ENCODE results near the gene PRAMEF18. TPM values are rescaled to one million over a fixed set of nuclear protein-coding genes. Genes with fewer than 3 reads are reported as not detected.
"Not testable (repeated sequence)": the region's sequence is repeated elsewhere in the genome, so short reads cannot be mapped to it uniquely, and the experiment has no call there.

The PRAMEF18 gene
- total RNA-seq, 2 experiments from 2014 or later = not detected

GRCh38 chr1:13227271-13228055, 1.5 kb upstream of the PRAMEF18 start:
- not testable (repeated sequence) for H3K27ac Mint-ChIP-seq, H3K4me1 Mint-ChIP-seq, H3K27me3 Mint-ChIP-seq, H3K4me3 Mint-ChIP-seq, H3K36me3 Mint-ChIP-seq, H3K9me3 Mint-ChIP-seq, DNase-seq

GRCh38 chr1:13224480-13225060, 1.4 kb downstream of the PRAMEF18 start:
- Mint-ChIP-seq H3K36me3 (no peaks in the 10 kb centered on the region), H3K27me3 (peaks cover 4% of the 10 kb centered on the region), H3K4me1 (no peaks in the 10 kb centered on the region), H3K9me3 (no peaks in the 10 kb centered on the region), H3K4me3 (no peak overlapping the region), H3K27ac (no peak overlapping the region)
- no peak for DNase-seq

GRCh38 chr1:13222788-13223187, 3.2 kb downstream of the PRAMEF18 start:
- not testable (repeated sequence) for DNase-seq, H3K36me3 Mint-ChIP-seq, H3K27ac Mint-ChIP-seq, H3K4me1 Mint-ChIP-seq, H3K4me3 Mint-ChIP-seq, H3K9me3 Mint-ChIP-seq, H3K27me3 Mint-ChIP-seq

GRCh38 chr1:13219203-13219602, 6.8 kb downstream of the PRAMEF18 start:
- not testable (repeated sequence) for H3K4me1 Mint-ChIP-seq, DNase-seq, H3K27ac Mint-ChIP-seq, H3K27me3 Mint-ChIP-seq, H3K4me3 Mint-ChIP-seq, H3K9me3 Mint-ChIP-seq, H3K36me3 Mint-ChIP-seq

- not testable (repeated sequence) for H3K9me3 Mint-ChIP-seq, DNase-seq, H3K4me3 Mint-ChIP-seq, H3K27me3 Mint-ChIP-seq, H3K36me3 Mint-ChIP-seq, H3K27ac Mint-ChIP-seq, H3K4me1 Mint-ChIP-seq
Observed at GRCh38 chr1:13216619-13217018, 9.3 kb downstream of the PRAMEF18 start.

- not testable (repeated sequence) for H3K4me1 Mint-ChIP-seq, H3K27ac Mint-ChIP-seq, H3K27me3 Mint-ChIP-seq, H3K9me3 Mint-ChIP-seq, H3K4me3 Mint-ChIP-seq, DNase-seq, H3K36me3 Mint-ChIP-seq
Observed at GRCh38 chr1:13208712-13209111, 17.2 kb downstream of the PRAMEF18 start.

GRCh38 chr1:13201309-13201708, 24.6 kb downstream of the PRAMEF18 start, which contains the start of gene PRAMEF13:
Gene PRAMEF13, minus strand, starts transcription at chr1:13201409. Its CDS starts 1,820 bp downstream, at chr1:13199589.
- H3K36me3 Mint-ChIP-seq, H3K4me3 Mint-ChIP-seq, DNase-seq, H3K4me1 Mint-ChIP-seq, H3K27me3 Mint-ChIP-seq, H3K9me3 Mint-ChIP-seq, H3K27ac Mint-ChIP-seq: not testable (repeated sequence)

Other genes with a start within 250 kb of the PRAMEF18 start
- gene PRAMEF27, start 169.6 kb downstream of the PRAMEF18 start, total RNA-seq = not detected
- gene HNRNPCL3, start 165.4 kb downstream of the PRAMEF18 start, total RNA-seq = not detected
- not detected for gene PRAMEF25, start 155.4 kb downstream of the PRAMEF18 start, total RNA-seq
- not detected for gene HNRNPCL2, start 109.3 kb downstream of the PRAMEF18 start, total RNA-seq
- not detected for gene PRAMEF26, start 70.1 kb downstream of the PRAMEF18 start, total RNA-seq
- gene HNRNPCL4, start 60.5 kb downstream of the PRAMEF18 start, total RNA-seq = not detected
- not detected for gene PRAMEF9, start 54.3 kb downstream of the PRAMEF18 start, total RNA-seq
- not detected for gene PRAMEF13, start 24.7 kb downstream of the PRAMEF18 start, total RNA-seq
- gene PRAMEF5, start 28.0 kb upstream of the PRAMEF18 start, total RNA-seq = not detected
- not detected for gene PRAMEF8, start 59.0 kb upstream of the PRAMEF18 start, total RNA-seq
- gene PRAMEF33, start 77.4 kb upstream of the PRAMEF18 start, total RNA-seq = not detected
- not detected for gene PRAMEF15, start 89.4 kb upstream of the PRAMEF18 start, total RNA-seq
- gene PRAMEF14, start 121.0 kb upstream of the PRAMEF18 start, total RNA-seq = not detected
- not detected for gene PRAMEF19, start 145.8 kb upstream of the PRAMEF18 start, total RNA-seq
- not detected for gene PRAMEF17, start 163.5 kb upstream of the PRAMEF18 start, total RNA-seq
- gene PRAMEF20, start 184.3 kb upstream of the PRAMEF18 start, total RNA-seq = not detected